Glutamatergic neuron (in vitro differentiated cells): ENCODE results near the gene MRPL14. TPM values are rescaled to one million over a fixed set of nuclear protein-coding genes. Genes with fewer than 3 reads are reported as not detected.

Source experiments
- DNase-seq: peaks from one replicate; pipeline ENCODE4 v3.0.0; 2022
- H3K27ac Mint-ChIP-seq: one replicate; pipeline ENCODE4 v1.8.0; 2020; ENCODE audit warnings: mild to moderate bottlenecking, mixed read lengths, inconsistent platforms; ENCODE audit not compliant: unreplicated experiment
- H3K27me3 Mint-ChIP-seq: one replicate; pipeline ENCODE4 v1.8.0; 2020; ENCODE audit warnings: mild to moderate bottlenecking, moderate library complexity, mixed read lengths, inconsistent platforms; ENCODE audit not compliant: unreplicated experiment
- H3K36me3 Mint-ChIP-seq: one replicate; pipeline ENCODE4 v1.8.0; 2020; ENCODE audit warnings: mild to moderate bottlenecking, mixed read lengths, inconsistent platforms; ENCODE audit not compliant: unreplicated experiment
- H3K4me1 Mint-ChIP-seq: one replicate; pipeline ENCODE4 v1.8.0; 2020; ENCODE audit warnings: mild to moderate bottlenecking, low read depth, mixed read lengths, inconsistent platforms; ENCODE audit not compliant: unreplicated experiment
- H3K4me3 Mint-ChIP-seq: one replicate; pipeline ENCODE4 v1.8.0; 2020; ENCODE audit warnings: mild to moderate bottlenecking, mixed read lengths, inconsistent platforms; ENCODE audit not compliant: unreplicated experiment
- H3K9me3 Mint-ChIP-seq: one replicate; pipeline ENCODE4 v1.8.0; 2020; ENCODE audit warnings: mild to moderate bottlenecking, moderate library complexity, mixed read lengths, inconsistent platforms; ENCODE audit not compliant: unreplicated experiment
- CTCF ChIP-seq: fragments of 200-600 bp; sonication (generic); IDR thresholded peaks from one replicate; pipeline ENCODE4 v1.5.0; 2021; ENCODE audit not compliant: partially characterized antibody, unreplicated experiment
- total RNA-seq: library from RNA; stranded (reverse); fragmentation: NEBNext Ultra II Directional; extraction: Animal tissue kit (Norgen Biotek cat#: 25700); gene quantifications from one replicate; pipeline ENCODE4 v1.2.1, GENCODE V29; 2021; ENCODE audit not compliant: unreplicated experiment

The MRPL14 gene
- total RNA-seq, 1 donor from 2014 or later: 31.7 TPM

GRCh38 chr6:44078219-44078826, 48.9 kb downstream of the MRPL14 start:
- TF ChIP-seq CTCF: no peak
- H3K27me3 Mint-ChIP-seq: peaks cover 5% of the 10 kb centered on the region
- peaks cover 3% of the 10 kb centered on the region for H3K4me1 Mint-ChIP-seq
- H3K4me3 Mint-ChIP-seq: no peak overlapping the region
- H3K36me3 Mint-ChIP-seq: no peaks in the 10 kb centered on the region
- no peaks in the 10 kb centered on the region for H3K9me3 Mint-ChIP-seq
- H3K27ac Mint-ChIP-seq: no peak overlapping the region
- no peak for DNase-seq

- H3K4me1 Mint-ChIP-seq: peaks cover 3% of the 10 kb centered on the region
- TF ChIP-seq CTCF: no peak
- no peak overlapping the region for H3K4me3 Mint-ChIP-seq
- peaks cover 5% of the 10 kb centered on the region for H3K27me3 Mint-ChIP-seq
- H3K9me3 Mint-ChIP-seq: no peaks in the 10 kb centered on the region
- no peaks in the 10 kb centered on the region for H3K36me3 Mint-ChIP-seq
- DNase-seq: no peak
- no peak overlapping the region for H3K27ac Mint-ChIP-seq
These were observed 49.9 kb downstream of the MRPL14 start for GRCh38 chr6:44077214-44077946.

GRCh38 chr6:44076356-44077213, 50.7 kb downstream of the MRPL14 start:
- H3K27ac Mint-ChIP-seq: no peak overlapping the region
- TF ChIP-seq CTCF: no peak
- no peak overlapping the region for H3K4me3 Mint-ChIP-seq
- peaks cover 3% of the 10 kb centered on the region for H3K4me1 Mint-ChIP-seq
- peak; percentile 61 for DNase-seq
- H3K27me3 Mint-ChIP-seq: peaks cover 9% of the 10 kb centered on the region
- no peaks in the 10 kb centered on the region for H3K36me3 Mint-ChIP-seq
- peaks cover 4% of the 10 kb centered on the region for H3K9me3 Mint-ChIP-seq

- Mint-ChIP-seq H3K27me3 (peaks cover 9% of the 10 kb centered on the region), H3K36me3 (no peaks in the 10 kb centered on the region), H3K4me3 (no peak overlapping the region), H3K4me1 (peaks cover 3% of the 10 kb centered on the region), H3K27ac (no peak overlapping the region), H3K9me3 (peaks cover 6% of the 10 kb centered on the region)
- DNase-seq: no peak
- no peak for TF ChIP-seq CTCF
These were observed 51.5 kb downstream of the MRPL14 start for GRCh38 chr6:44075647-44076355.
